Left lung (tissue), 10 donors: ENCODE results near the gene RAC2. TPM values are rescaled to one million over a fixed set of nuclear protein-coding genes. Genes with fewer than 3 reads are reported as not detected.
A peak's percentile ranks its signal among the peaks of the same experiment; 100 is the strongest.

ENCODE experiments used
- ATAC-seq: fragments of 200-7000 bp; cut with Tn5 transposase; one replicate; pipeline ENCODE4 v1.9.1; 2020; ENCODE audit warnings: moderate library complexity
- DNase-seq, 4 donors: peaks; one replicate each; pipeline ENCODE4 v3.0.0-alpha.2; 2013 to 2020
- H3K27ac ChIP-seq, 2 donors: fragments of 200-600 bp; sonication (generic) in 1 of 2; one replicate each; pipeline versions ENCODE4 v1.5.0 to v1.8.0; 2020 to 2021
- H3K27me3 ChIP-seq, 2 donors: fragments of 200-600 bp; sonication (generic) in 1 of 2; one replicate each; pipeline versions ENCODE4 v1.5.0 to v1.8.0; 2020 to 2021
- H3K36me3 ChIP-seq, 2 donors: fragments of 200-600 bp; sonication (generic) in 1 of 2; one replicate each; pipeline versions ENCODE4 v1.5.0 to v1.8.0; 2020 to 2021
- H3K4me1 ChIP-seq, 2 donors: fragments of 200-600 bp; one replicate each; pipeline ENCODE4 v1.8.0; 2021
- H3K4me3 ChIP-seq, 2 donors: fragments of 200-600 bp; sonication (generic) in 1 of 2; one replicate each; pipeline versions ENCODE4 v1.5.0 to v1.8.0; 2020 to 2021; ENCODE audit warnings: mild to moderate bottlenecking in 1 of 2
- H3K9me3 ChIP-seq, 2 donors: fragments of 200-600 bp; sonication (generic) in 1 of 2; one replicate each; pipeline versions ENCODE4 v1.5.0 to v1.8.0; 2020 to 2021
- intact Hi-C, 2 donors: fragments of 100-400 bp; cut with DNase I; formaldehyde crosslinking; loops; one replicate each; pipeline versions ENCODE4 v1.11.2 to v1.14.2; 2022
- polyA plus RNA-seq, 6 donors: library from polyadenylated mRNA; unstranded; fragments of 120-200 nt; gene quantifications; one replicate each; pipeline ENCODE4 v1.2.1, GENCODE V29; 2013; ENCODE audit not compliant: insufficient read length in 6 of 6
- total RNA-seq, 2 donors: library from RNA; stranded (reverse); fragmentation: NEBNext Ultra II Directional; extraction: Animal tissue kit (Norgen Biotek cat#: 25700); gene quantifications; one replicate each; pipeline ENCODE4 v1.2.1, GENCODE V29; 2021
- TF ChIP-seq, protein P1 (sequence below), 2 donors: fragments of 200-600 bp; sonication (generic) in 1 of 2; IDR thresholded peaks; one replicate each; pipeline versions ENCODE4 v1.5.0 to v1.8.0; 2021; ENCODE audit warnings: antibody characterized with exemption in 2 of 2
- donor health status: DM: no; HTN: yes; CAD: no.
- donor health status: DM: no; HTN: no; CAD: no.

RAC2 gene
- total and polyA plus RNA-seq, 8 donors: 6.7 to 77.2 (median 10.1) TPM

DNA sequence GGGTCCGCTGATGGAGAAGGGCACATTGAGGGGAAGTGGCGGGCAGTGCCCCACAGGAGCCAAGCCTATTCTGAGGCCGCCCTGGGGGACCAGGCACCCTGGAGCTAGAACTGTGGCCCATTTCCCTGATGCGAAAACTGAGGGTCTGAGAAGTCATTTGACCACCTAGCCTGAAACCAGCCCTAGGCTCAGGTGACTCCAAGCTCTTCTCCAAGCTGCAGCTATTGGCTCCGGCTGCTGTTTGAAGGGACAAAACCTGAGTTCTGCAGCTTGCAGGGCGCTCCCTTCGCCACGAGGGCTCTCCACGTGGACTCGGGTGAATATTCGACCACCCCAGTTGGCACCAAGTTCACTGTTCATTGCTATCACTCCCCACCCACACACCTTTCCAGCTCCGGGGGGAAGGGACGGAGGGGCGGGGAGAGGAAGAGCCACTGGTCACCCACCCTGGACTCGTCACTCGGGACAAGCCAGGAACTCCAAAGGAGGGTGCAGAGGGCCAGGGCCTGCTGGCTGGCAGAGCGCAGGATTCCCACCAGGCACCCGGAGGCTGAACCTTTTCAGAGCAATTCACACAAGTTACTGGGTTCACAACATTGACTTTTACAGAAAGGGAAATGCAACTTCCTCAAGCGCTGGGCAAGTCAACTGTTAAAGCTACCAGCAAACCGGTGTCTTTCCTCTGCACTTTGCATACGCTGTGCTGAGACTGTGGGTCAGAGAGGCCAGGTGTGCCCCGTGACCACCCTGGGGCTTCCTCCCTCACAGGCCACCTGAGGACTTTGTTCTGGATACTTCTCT, 1.1 kb upstream of the RAC2 start:
- Histone ChIP-seq H3K4me1 (peaks cover 0 to 58% of the 10 kb centered on the region in 2 donors), H3K4me3 (peak overlapping the region in 1 of 2 donors; percentile 67), H3K9me3 (no peaks in the 10 kb centered on the region), H3K36me3 (peaks cover 0 to 9% of the 10 kb centered on the region in 2 donors), H3K27ac (peak overlapping the region; percentile 26 to 95), H3K27me3 (peaks cover 0 to 56% of the 10 kb centered on the region in 2 donors)
- intact Hi-C loops: no loop called here
- ATAC-seq: no peak
- peak in 2 of 4 donors; percentile 45 to 73 for DNase-seq
- TF ChIP-seq, protein P1, sequence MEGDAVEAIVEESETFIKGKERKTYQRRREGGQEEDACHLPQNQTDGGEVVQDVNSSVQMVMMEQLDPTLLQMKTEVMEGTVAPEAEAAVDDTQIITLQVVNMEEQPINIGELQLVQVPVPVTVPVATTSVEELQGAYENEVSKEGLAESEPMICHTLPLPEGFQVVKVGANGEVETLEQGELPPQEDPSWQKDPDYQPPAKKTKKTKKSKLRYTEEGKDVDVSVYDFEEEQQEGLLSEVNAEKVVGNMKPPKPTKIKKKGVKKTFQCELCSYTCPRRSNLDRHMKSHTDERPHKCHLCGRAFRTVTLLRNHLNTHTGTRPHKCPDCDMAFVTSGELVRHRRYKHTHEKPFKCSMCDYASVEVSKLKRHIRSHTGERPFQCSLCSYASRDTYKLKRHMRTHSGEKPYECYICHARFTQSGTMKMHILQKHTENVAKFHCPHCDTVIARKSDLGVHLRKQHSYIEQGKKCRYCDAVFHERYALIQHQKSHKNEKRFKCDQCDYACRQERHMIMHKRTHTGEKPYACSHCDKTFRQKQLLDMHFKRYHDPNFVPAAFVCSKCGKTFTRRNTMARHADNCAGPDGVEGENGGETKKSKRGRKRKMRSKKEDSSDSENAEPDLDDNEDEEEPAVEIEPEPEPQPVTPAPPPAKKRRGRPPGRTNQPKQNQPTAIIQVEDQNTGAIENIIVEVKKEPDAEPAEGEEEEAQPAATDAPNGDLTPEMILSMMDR (IDR thresholded peaks at IDR 0.05): no peak

DNA sequence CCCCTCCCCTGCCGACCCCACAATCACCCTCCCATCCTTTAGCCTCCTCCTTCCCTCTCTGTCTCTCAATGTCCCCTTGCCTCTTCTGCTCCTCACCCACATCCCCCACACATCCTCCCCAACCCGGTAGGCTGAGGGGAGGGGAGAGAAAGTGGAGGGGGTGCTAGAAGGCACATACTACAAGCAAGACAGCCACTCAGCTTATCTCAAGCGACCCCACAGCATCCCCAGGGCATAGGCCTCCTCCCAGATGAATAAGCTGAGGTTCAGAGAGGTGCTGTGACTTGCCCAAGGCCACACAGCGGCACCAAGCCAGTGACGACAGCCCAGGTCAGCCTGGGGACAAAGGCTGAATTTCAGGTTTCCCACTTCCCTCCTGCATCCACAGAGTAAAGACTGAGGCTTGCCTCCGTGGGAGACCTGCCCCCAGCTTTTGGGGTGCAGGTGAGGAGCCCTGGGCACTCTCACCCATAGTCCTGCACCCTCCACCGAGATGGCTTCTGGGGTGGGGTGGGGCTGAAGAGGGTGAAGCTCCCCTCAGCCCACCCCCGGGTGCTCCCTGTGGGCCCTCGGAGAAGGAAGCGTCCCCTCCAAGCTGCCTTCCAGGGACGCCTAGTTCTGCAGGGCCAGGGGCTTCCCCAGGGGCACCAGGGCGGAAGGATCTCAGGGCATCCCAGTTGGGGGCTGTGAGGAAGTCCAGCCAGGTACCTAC, 511 bp downstream of the RAC2 start:
- Histone ChIP-seq H3K4me1 (peaks cover 0 to 73% of the 10 kb centered on the region in 2 donors), H3K9me3 (no peaks in the 10 kb centered on the region), H3K27ac (peak overlapping the region; percentile 70 to 95), H3K4me3 (peak overlapping the region; percentile 24 to 67), H3K36me3 (peaks cover 0 to 11% of the 10 kb centered on the region in 2 donors), H3K27me3 (peaks cover 0 to 67% of the 10 kb centered on the region in 2 donors)
- DNase-seq: peak in 2 of 4 donors; percentile 33 to 82
- intact Hi-C loops: no loop called here
- no peak for ATAC-seq
- TF ChIP-seq, protein P1 (IDR thresholded peaks at IDR 0.05): no peak

DNA sequence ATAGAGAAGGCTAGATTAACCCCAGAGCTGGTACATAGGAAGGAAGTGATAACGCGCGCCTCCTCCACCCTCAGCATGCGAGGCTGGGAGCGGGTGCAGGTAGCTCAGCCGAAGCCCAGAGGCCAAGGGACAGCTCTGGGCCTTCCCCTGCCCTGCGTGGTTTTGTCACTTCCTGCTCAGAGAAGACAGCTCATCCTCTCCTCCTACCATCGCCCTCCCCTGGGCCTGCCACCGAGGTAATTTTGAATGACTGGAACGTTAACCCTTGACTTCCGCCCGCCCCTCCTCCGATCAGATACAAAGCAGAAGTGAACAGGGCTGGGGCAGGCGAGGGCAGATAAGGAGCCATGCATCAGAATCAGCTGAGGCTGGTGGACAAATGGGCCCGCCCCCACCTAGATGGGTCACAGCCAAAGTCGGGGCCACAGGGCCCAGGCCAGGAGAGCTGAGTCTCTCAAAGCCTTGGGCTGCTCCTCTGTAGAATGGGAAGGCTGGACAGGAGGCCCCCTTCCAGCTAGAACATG, 1.6 kb downstream of the RAC2 start:
- TF ChIP-seq, protein P1 (IDR thresholded peaks at IDR 0.05): no peak
- peaks cover 0 to 11% of the 10 kb centered on the region in 2 donors for H3K36me3 ChIP-seq
- peak overlapping the region; percentile 70 to 95 for H3K27ac ChIP-seq
- ATAC-seq (peak; percentile 66), DNase-seq (peak in 2 of 4 donors; percentile 87 to 92)
- peaks cover 0 to 84% of the 10 kb centered on the region in 2 donors for H3K4me1 ChIP-seq
- peaks cover 0 to 78% of the 10 kb centered on the region in 2 donors for H3K27me3 ChIP-seq
- intact Hi-C loops: no loop called here
- peak overlapping the region in 1 of 2 donors; percentile 67 for H3K4me3 ChIP-seq
- no peaks in the 10 kb centered on the region for H3K9me3 ChIP-seq

DNA sequence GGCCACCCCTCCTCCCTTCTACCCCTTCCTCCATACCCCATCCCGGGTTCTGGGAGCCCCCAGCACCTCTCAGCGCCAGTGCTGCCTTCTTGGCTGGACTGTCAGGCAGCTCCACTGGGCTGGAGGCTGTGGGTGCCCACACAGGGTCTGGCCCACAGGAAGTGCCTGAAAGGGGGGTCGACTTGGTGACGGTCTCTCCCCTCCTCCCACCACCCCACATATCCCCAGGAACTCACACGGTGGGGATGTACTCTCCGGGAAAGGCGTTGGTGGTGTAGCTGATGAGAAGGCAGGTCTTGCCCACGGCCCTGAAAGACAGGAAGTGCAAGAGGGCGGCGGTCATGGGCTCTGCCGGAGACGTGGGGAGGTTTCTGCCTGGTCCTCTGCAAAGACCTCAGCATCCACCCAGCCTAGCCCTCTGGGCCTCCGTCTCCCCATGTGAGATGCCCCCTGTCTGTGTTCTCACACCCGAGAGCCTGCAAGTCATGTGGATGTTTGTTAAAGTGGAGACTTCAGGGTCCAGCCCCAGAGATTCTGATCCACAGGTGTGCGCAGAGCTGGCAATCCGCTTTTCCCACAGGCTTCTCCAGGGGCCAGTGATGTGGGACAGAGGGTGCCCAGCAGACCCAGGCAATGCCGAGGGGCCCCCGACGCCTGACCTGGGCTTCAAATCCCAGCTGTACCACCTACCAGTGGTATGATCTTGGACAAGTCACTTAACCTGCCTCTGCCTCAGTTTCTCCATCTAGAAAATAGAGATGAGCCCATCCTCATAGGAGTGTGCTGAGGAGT, 2.5 kb downstream of the RAC2 start:
- peak overlapping the region in 1 of 2 donors; percentile 95 for H3K27ac ChIP-seq
- H3K27me3 ChIP-seq: peaks cover 0 to 84% of the 10 kb centered on the region in 2 donors
- intact Hi-C loops: no loop called here

More for the DNA sequence above, 2.5 kb downstream of the RAC2 start:
- DNase-seq: peak in 2 of 4 donors; percentile 54 to 87
- Histone ChIP-seq H3K36me3 (peaks cover 0 to 11% of the 10 kb centered on the region in 2 donors), H3K9me3 (no peaks in the 10 kb centered on the region), H3K4me1 (peaks cover 0 to 92% of the 10 kb centered on the region in 2 donors), H3K4me3 (peak overlapping the region in 1 of 2 donors; percentile 67)
- ATAC-seq: no peak
- TF ChIP-seq, protein P1 (IDR thresholded peaks at IDR 0.05): no peak
